Caco-2 (cell line): ENCODE data around the gene AMOTL2. TPM values are rescaled to one million over a fixed set of nuclear protein-coding genes. Genes with fewer than 3 reads are reported as not detected.
A peak's percentile ranks its signal among the peaks of the same experiment; 100 is the strongest.

Source experiments
- BruUV-seq: library from RNA; stranded (reverse); fragments of 400-500 nt; replicated peaks from 2 replicates; lab custom pipeline; 2021; lab: Mats Ljungman, UMichigan
- CTCF ChIA-PET: fragments of 300-600 bp; sonication (Branson Sonifier 250); formaldehyde crosslinking; loops from one replicate; lab custom pipeline; 2022; ENCODE audit warnings: antibody characterized with exemption; lab: Charles Lee
- POLR2A ChIA-PET: fragments of 300-600 bp; sonication (Branson Sonifier 250); formaldehyde crosslinking; loops from one replicate; lab custom pipeline; 2022; ENCODE audit warnings: antibody characterized with exemption; lab: Charles Lee
- DNase-seq, 2 experiments: peaks; one replicate each; pipeline versions ENCODE4 v3.0.0 to v3.0.0-alpha.2; 2020 to 2022
- H3K27me3 ChIP-seq: replicated peaks from 2 replicates; pipeline ENCODE4 v1.6.0; 2011; ENCODE audit warnings: low read length; ENCODE audit not compliant: control insufficient read depth, insufficient read depth
- H3K36me3 ChIP-seq: 2 replicates; pipeline ENCODE4 v1.5.1; 2011; ENCODE audit warnings: low read length; ENCODE audit not compliant: control insufficient read depth, insufficient read depth
- H3K4me1 ChIP-seq: fragments of 250-450 bp; sonication (Bioruptor Pico); 2 replicates; pipeline ENCODE4 v1.5.1; 2020; ENCODE audit warnings: mild to moderate bottlenecking
- H3K4me3 ChIP-seq: 2 replicates; pipeline ENCODE4 v1.5.1; 2011; ENCODE audit warnings: low read depth, mild to moderate bottlenecking, control low read depth, low read length
- H3K9me3 ChIP-seq: fragments of 250-450 bp; sonication (Bioruptor Pico); 2 replicates; pipeline ENCODE4 v1.5.1; 2020; ENCODE audit warnings: mild to moderate bottlenecking, moderate library complexity
- H3K27ac Mint-ChIP-seq: one replicate; pipeline ENCODE4 v1.8.0; 2022; ENCODE audit warnings: mixed read lengths; ENCODE audit not compliant: unreplicated experiment
- H3K27me3 Mint-ChIP-seq: one replicate; pipeline ENCODE4 v1.8.0; 2022; ENCODE audit warnings: mixed read lengths; ENCODE audit not compliant: insufficient read depth, unreplicated experiment
- H3K36me3 Mint-ChIP-seq: one replicate; pipeline ENCODE4 v1.8.0; 2022; ENCODE audit warnings: mild to moderate bottlenecking, mixed read lengths; ENCODE audit not compliant: insufficient read depth, unreplicated experiment
- H3K4me1 Mint-ChIP-seq: one replicate; pipeline ENCODE4 v1.8.0; 2022; ENCODE audit warnings: low read depth, mixed read lengths; ENCODE audit not compliant: unreplicated experiment
- H3K4me3 Mint-ChIP-seq: one replicate; pipeline ENCODE4 v1.8.0; 2022; ENCODE audit warnings: mild to moderate bottlenecking, moderate library complexity, mixed read lengths; ENCODE audit not compliant: unreplicated experiment
- H3K9me3 Mint-ChIP-seq: one replicate; pipeline ENCODE4 v1.8.0; 2022; ENCODE audit warnings: mixed read lengths; ENCODE audit not compliant: unreplicated experiment
- intact Hi-C: fragments of 100-400 bp; cut with micrococcal nuclease; formaldehyde crosslinking; loops from one replicate; pipeline ENCODE4 v1.10.0; 2022; ENCODE audit not compliant: unreplicated experiment
- total RNA-seq: library from RNA; stranded (reverse); gene quantifications from 2 replicates; pipeline ENCODE4 v1.2.3, GENCODE V29; 2022
- TF ChIP-seq, protein P1 (sequence below), 2 experiments: fragments of 200-600 bp in 1 of 2; IDR thresholded peaks; 1 replicate in 1 of 2; 2 replicates in 1 of 2; pipeline versions ENCODE4 v1.5.1 to v1.8.0; 2011 to 2022; ENCODE audit warnings: antibody characterized with exemption in 1 of 2, control low read depth in 1 of 2, inconsistent platforms in 1 of 2, low read depth in 1 of 2, low read length in 1 of 2, mild to moderate bottlenecking in 1 of 2, moderate library complexity in 1 of 2; ENCODE audit not compliant: insufficient read depth in 1 of 2, severe bottlenecking in 1 of 2, unreplicated experiment in 1 of 2

Gene AMOTL2
- total RNA-seq, 1 experiment from 2014 or later: 271 TPM

DNA sequence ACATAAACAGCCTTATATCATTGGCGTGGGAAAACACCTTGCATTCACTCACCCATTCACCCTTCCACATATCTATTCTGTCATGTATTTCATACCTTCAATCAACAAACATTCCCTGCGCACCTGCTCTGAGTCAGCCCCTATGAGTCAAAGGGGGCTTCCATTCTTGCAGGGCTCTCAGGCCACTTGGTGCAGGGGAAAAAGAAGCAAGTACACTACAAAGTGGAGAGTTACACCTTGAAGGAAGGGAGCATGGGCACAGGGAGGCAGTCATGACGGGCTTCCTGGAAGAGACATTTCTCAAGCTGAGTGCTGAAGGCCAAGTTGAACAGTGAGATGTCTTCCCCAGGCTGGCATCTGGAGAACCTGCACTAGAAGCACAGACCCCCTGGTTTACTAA, 4.6 kb upstream of the AMOTL2 start:
- no peak for DNase-seq
- Mint-ChIP-seq H3K27ac (no peak overlapping the region), H3K4me1 (peaks cover 30% of the 10 kb centered on the region), H3K27me3 (no peaks in the 10 kb centered on the region), H3K36me3 (peaks cover 14% of the 10 kb centered on the region), H3K9me3 (no peaks in the 10 kb centered on the region), H3K4me3 (no peak overlapping the region)
- intact Hi-C loops: loop anchor here (1.0 kb wide), 1 partner anchor 71 kb away; no protein-coding TSS in a partner anchor
- Histone ChIP-seq H3K4me1 (peaks cover 28% of the 10 kb centered on the region), H3K36me3 (no peaks in the 10 kb centered on the region), H3K27me3 (no peaks in the 10 kb centered on the region), H3K4me3 (no peak overlapping the region), H3K9me3 (no peaks in the 10 kb centered on the region)
- no TSS peak for BruUV-seq
- ChIA-PET CTCF (interaction anchor here (0.6 to 1.0 kb wide), 2 partner anchors 8 to 69 kb away, joined by 3 read pairs; no protein-coding TSS in a partner anchor), POLR2A (no interaction called here)
- TF ChIP-seq, protein P1, sequence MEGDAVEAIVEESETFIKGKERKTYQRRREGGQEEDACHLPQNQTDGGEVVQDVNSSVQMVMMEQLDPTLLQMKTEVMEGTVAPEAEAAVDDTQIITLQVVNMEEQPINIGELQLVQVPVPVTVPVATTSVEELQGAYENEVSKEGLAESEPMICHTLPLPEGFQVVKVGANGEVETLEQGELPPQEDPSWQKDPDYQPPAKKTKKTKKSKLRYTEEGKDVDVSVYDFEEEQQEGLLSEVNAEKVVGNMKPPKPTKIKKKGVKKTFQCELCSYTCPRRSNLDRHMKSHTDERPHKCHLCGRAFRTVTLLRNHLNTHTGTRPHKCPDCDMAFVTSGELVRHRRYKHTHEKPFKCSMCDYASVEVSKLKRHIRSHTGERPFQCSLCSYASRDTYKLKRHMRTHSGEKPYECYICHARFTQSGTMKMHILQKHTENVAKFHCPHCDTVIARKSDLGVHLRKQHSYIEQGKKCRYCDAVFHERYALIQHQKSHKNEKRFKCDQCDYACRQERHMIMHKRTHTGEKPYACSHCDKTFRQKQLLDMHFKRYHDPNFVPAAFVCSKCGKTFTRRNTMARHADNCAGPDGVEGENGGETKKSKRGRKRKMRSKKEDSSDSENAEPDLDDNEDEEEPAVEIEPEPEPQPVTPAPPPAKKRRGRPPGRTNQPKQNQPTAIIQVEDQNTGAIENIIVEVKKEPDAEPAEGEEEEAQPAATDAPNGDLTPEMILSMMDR (IDR thresholded peaks at IDR 0.05; ENCODE audit: insufficient read depth in 1 of 2, low read depth in 1 of 2, low read length in 1 of 2, severe bottlenecking in 1 of 2, unreplicated experiment in 1 of 2): no peak

DNA sequence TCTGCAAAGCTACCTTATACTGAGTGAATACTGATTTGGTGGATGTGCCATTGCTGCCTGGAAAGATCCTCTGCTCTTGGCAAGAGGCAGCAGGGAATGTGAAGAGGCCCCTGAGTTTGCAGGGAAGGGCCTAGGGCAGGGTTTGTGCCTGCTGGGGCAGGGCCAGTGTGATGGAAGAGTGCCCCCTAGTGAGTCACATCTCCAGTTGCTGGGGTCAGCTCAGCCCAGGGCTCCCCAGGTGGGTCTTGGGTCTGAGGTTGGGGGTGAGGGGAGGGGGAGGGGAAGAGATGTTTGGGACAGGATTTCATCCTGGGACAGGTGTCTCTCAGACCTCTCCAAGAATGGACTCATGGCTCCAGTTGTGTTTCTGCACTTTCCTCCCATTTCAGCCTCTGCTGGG, 4.1 kb upstream of the AMOTL2 start:
- intact Hi-C loops: loop anchor here (1.0 kb wide), 1 partner anchor 70 kb away; no protein-coding TSS in a partner anchor
- Histone ChIP-seq H3K36me3 (no peaks in the 10 kb centered on the region), H3K27me3 (no peaks in the 10 kb centered on the region), H3K4me3 (no peak overlapping the region), H3K9me3 (no peaks in the 10 kb centered on the region), H3K4me1 (peaks cover 28% of the 10 kb centered on the region)
- H3K4me3 Mint-ChIP-seq: no peak overlapping the region
- TF ChIP-seq, protein P1 (IDR thresholded peaks at IDR 0.05; ENCODE audit: insufficient read depth in 1 of 2, low read depth in 1 of 2, low read length in 1 of 2, severe bottlenecking in 1 of 2, unreplicated experiment in 1 of 2): peak in 1 of 2 experiments; percentile 49
- ChIA-PET POLR2A (no interaction called here), CTCF (interaction anchor here (0.6 to 1.1 kb wide), 7 partner anchors 9 to 96 kb away, joined by 3 to 7 read pairs (median 5); no protein-coding TSS in a partner anchor)
- BruUV-seq: no TSS peak
- no peaks in the 10 kb centered on the region for H3K27me3 Mint-ChIP-seq
- peaks cover 18% of the 10 kb centered on the region for H3K36me3 Mint-ChIP-seq
- peaks cover 30% of the 10 kb centered on the region for H3K4me1 Mint-ChIP-seq
- peak overlapping the region; percentile 22 for H3K27ac Mint-ChIP-seq
- DNase-seq: peak; percentile 44 to 50
- H3K9me3 Mint-ChIP-seq: no peaks in the 10 kb centered on the region

DNA sequence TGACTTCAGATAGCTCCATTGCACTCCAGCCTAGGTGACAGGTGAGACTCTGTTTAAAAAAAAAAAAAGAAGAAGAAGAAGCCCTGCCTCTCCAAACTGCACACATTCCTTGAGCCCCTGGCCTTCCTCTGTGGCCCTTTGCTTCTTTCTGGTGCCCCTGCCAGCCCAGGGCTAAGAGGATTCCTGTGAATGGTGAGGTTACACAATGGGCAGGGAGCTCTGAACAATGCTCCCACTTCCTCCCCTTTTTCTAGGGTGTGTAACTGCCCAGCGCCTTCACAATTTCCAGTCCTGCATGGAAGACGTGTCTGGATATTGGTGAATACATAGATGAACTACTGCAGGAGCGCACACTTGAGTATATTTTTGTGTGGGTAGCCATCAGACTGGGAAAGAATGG, 3.6 kb upstream of the AMOTL2 start:
- Mint-ChIP-seq H3K9me3 (no peaks in the 10 kb centered on the region), H3K4me1 (peaks cover 30% of the 10 kb centered on the region), H3K36me3 (peaks cover 23% of the 10 kb centered on the region), H3K4me3 (no peak overlapping the region), H3K27ac (peak overlapping the region; percentile 22), H3K27me3 (no peaks in the 10 kb centered on the region)
- Histone ChIP-seq H3K36me3 (no peaks in the 10 kb centered on the region), H3K27me3 (no peaks in the 10 kb centered on the region), H3K9me3 (no peaks in the 10 kb centered on the region), H3K4me3 (no peak overlapping the region), H3K4me1 (peaks cover 28% of the 10 kb centered on the region)
- no peak for DNase-seq
- TF ChIP-seq, protein P1 (IDR thresholded peaks at IDR 0.05; ENCODE audit: insufficient read depth in 1 of 2, low read depth in 1 of 2, low read length in 1 of 2, severe bottlenecking in 1 of 2, unreplicated experiment in 1 of 2): no peak
- no TSS peak for BruUV-seq
- CTCF ChIA-PET: interaction anchor here (0.6 to 1.1 kb wide), 6 partner anchors 67 to 96 kb away, joined by 3 to 7 read pairs (median 5); no protein-coding TSS in a partner anchor
- POLR2A ChIA-PET: no interaction called here
- intact Hi-C loops: loop anchor here (1.0 kb wide), 1 partner anchor 70 kb away; no protein-coding TSS in a partner anchor
